Cortex of kidney (tissue), 1 donor: ENCODE data around the gene LIN54.
"Not testable (repeated sequence)": the region's sequence is repeated elsewhere in the genome, so short reads cannot be mapped to it uniquely, and the experiment has no call there.

Experiments used
- DNase-seq: peaks from one replicate; lab custom pipeline; 2025; lab: John Stamatoyannopoulos, UW

Gene LIN54

DNA sequence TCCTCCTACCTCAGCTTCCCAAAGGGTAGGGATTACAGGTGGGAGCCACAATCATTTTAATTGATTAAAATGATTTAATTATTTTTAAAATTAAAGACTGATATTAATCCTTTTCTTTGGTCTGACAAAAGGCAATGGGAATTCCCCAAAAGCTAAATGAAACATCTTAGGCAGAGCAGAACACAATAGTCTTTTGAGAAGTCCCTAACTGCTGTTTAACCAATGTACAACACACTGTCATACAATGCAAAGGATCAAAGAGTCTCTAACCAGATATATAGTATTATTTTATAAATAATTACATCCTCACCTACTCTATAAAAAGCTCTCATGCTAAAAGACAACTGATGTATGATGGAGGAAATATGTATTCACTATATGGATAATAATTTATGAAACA is 63.1 kb downstream of the LIN54 start:
- no peak for DNase-seq

DNA sequence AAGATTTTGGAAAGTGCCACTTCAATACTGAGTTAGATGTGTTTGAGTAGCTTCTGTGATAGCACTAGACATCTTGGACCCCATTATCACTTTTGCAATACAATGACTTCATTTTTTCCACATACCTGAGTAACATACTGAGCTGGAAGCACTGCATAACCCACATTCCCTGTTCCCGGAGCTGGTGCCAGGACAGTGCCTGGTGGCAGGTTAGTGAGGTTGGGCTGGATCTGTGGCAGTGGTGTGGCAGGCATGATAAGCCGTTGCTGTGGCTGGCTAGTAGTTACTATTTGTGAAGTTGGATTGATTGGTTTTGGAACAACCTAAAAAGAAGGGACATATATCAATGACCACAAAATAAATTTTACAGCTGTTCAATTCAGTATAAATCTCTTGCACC is 71.2 kb downstream of the LIN54 start:
- no peak for DNase-seq

DNA sequence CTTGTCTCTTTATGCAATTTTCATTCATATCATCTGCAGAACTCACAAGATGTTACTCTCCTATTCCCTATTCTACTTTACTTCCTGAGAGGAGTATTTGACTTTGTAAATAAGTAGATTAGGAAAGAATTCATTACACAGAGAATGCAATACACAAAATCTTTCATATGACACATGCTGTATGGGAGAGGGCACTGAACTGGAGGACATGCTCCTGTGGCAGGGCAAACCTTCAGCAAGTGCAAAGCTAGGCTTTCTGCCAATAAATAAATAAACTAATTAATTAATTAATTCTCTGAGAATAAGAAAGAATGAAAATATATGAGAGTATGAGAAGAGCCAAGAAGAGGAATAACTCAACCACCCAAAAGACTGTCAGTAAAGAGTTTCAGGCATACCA is 76.2 kb downstream of the LIN54 start:
- DNase-seq, result no peak

DNA sequence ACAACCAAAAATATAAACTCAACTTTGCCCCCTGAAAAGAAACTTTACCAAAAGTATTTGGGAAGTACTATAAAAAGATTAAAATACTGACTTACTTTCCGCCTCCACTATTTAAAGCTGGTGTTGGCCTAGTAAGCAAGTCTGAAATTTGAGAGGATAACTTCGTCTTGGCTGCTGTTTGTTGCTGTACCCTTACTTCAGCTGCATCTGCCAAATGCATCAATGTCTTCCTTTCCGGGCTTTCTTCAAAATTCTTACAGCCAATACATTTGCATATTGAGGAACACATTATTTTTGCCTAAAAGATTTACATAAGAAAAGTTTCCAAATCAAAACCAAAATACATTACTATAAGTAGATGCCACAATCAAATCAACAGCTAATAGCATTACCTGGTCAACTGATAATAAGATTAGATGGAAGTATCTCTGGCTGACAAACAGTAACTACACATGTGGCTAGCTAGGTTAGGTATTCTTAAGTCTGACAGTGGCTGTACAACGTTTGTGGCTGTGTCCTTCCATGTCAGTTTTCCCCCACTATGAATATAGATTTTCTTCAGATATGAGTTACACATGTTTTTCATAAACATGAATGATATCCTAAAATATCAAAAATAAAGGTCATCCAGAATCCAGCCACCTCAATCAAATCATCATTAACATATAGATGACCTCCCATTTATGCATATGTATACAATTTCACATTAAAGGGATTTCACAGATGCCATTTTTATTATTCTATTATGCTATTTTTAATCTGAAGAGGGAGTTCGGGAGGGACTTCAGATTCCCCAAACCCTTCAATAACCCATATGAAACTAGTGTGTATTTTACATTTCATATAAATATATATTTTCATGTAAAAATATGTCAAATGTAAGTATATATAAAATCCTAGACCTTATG is 79.5 kb downstream of the LIN54 start:
- DNase-seq, result no peak

DNA sequence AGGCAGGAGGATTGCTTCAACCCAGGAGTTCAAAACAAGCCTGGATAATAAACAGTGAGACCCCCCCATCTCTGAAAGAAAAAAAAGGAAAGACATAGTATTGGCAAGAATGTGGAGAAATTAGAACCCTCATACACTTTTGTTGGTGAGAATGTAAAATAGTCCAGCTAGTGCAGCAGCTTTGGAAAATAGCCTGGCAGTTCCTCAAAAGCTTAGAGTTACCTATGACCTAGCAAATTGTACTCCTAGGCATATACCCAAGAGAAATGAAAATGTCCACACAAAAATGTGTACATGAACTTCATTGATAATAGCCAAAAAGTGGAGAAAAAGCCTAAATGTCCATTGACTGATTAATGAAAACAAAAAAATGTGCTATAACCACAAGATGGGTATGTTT is 88.8 kb downstream of the LIN54 start:
- no peak for DNase-seq

DNA sequence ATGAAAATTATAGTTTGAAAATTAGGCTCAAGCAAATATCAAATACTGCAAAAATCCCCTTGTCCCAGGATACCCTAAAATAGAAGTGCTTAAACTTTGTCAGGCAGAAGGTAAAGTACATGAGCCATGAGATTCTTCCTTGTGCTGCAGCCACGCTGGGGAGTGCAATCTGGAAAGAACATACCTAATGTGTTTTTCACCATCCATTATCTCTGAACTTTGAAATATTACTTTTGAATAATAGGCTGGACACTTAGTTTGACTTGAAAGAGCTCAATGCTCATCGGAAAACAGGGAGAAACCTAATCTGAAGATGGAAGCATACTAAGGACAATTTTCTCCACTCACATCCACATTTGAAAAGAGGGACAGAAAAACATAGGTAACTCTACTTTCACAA is 91.2 kb downstream of the LIN54 start:
- no peak for DNase-seq

DNA sequence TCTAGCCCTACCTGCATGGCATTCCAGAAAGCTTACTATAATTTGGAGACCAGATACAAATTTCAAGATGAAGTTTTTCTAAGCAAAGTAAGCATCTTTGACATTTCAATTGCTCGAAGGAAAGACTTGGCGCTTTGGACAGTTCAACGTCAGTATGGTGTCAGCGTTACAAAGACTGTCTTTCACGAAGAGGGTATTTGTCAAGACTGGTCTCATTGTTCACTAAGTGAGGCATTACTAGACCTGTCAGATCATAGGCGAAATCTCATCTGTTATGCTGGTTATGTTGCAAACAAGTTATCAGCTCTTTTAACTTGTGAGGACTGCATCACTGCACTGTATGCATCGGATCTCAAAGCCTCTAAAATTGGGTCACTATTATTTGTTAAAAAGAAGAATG is 92.5 kb downstream of the LIN54 start:
- no peak for DNase-seq

DNA sequence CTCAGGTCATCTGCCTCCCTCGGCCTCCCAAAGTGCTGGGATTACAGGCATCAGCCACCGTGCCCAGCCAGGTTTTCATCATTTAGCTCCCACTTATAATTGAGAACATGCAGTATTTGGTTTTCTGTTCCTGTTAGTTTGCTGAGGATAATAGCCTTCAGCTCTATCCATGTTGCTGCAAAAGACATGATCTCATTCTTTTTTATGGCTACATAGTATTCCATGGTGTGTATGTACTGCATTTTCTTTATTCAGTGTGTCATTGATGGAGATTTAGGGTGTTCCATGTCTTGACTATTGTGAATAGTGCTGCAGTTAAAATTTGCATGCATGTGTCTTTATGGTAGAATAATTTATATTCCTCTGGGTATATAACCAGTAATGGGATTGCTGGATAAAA is 96.7 kb downstream of the LIN54 start:
- DNase-seq, result not testable (repeated sequence)

DNA sequence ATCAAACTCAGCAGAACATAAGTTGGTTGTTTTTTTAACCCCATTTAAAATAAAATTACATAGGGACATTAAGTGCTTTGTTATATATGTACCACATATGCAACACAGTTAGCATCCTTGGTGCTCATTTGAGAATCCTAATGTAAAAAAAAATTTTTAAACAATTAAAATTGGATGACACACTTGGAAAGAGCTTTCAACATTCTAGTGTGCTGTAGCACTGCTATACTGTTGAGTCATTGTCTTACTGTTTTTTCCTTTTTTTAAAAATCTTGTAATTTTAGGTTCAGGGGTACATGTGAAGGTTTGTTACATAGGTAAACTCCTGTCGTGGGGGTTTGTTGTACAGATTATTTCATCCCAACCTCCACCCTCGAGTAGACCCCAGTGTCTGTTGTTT is 97.3 kb downstream of the LIN54 start:
- DNase-seq, result no peak

DNA sequence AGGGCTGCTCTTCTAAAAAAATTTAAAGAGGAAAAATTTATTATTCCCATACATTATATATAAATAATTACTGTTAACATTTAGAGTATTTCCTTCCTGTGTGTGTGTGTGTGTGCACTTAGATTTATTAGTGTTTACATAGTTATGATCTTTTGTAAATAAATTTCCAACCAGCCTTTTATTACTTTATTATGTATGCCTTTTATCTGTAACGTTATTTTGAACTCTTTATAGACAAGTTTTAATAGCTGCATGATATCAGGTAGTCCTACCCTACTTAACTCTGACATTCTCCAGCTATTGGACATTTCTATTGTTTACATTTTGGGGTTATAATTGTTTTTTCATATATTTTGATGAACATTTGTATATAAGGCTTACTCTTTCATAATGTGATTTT is 101.3 kb downstream of the LIN54 start:
- DNase-seq, result no peak

DNA sequence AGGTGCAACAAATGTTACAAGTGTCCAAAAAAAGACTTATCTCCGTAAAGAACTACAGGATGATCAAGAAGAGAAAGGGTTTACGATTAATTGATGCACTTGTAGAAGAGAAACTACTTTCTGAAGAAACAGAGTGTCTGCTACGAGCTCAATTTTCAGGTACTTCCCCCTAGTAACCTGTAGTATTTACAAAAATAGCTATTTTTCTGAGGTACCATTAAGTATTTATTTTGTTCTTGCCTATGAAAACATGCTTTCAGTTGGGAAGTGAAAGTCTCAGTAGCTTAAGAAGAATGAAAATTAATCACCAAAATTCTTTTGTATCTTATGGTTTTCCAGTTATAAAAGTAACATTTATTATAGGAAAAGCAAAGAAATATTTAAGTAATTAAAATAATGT is 104.2 kb downstream of the LIN54 start:
- no peak for DNase-seq

DNA sequence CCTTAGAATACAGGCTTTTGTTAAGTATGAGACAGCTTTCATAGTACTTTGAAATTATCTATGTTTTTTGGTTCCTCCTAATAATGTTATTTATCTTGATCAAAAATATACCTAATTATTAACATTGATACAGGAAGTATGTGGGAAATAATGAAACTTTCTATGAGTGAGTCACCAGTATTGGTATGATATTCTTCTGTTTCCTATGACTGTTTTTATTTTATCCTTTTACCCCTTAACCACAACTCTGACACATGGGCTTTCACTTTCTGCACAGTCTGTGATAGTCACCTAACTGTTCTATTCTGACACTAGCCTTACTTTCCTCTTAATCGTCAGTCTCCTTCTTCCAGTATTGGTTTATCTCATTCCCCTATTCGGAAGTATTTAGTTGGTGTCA is 105.4 kb downstream of the LIN54 start:
- DNase-seq, result no peak

DNA sequence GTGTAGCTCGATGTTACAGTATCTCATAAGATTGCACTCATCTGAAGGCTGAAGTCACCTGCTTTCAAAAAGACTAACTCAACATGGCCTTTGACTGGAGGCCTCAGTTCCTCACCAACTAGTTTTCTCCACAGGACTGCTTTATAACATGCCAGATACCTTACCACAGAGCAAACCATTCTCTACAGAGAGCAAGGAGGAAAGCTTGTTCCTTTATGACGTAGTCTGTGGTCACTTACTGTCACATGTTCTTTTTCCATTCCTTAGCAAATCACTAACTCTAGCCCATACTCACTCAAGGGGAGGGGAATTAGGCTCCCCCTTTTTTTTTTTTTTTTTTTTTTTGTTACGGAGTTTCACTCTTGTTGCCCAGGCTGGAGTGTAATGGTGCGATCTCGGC is 106.9 kb downstream of the LIN54 start:
- DNase-seq, result no peak

DNA sequence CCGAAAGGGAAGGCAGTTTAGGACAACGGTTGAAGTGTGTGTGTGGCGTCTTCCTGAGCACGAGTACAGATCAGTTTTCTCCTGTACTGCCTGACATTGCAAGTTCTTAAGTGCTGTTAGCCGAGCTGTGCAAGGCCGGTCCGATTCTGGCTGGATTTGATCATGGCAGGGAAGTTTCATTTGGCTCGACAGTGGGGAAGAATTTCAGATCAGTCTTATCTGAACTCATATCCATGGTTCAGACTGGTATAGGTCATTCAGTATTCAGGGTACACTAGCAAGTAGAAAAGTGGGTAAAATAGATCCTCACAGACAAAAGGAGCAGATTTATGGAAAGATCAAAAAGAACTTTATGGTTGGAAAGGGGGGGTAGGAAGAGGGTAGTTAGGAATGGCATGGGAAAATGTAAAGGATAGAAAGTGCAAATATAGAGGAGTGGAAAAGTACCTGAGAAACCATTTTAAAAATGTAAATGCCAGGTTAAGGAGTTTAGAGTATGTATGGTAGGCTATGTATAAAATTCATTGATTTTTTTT is 109.4 kb downstream of the LIN54 start:
- DNase-seq, result no peak

DNA sequence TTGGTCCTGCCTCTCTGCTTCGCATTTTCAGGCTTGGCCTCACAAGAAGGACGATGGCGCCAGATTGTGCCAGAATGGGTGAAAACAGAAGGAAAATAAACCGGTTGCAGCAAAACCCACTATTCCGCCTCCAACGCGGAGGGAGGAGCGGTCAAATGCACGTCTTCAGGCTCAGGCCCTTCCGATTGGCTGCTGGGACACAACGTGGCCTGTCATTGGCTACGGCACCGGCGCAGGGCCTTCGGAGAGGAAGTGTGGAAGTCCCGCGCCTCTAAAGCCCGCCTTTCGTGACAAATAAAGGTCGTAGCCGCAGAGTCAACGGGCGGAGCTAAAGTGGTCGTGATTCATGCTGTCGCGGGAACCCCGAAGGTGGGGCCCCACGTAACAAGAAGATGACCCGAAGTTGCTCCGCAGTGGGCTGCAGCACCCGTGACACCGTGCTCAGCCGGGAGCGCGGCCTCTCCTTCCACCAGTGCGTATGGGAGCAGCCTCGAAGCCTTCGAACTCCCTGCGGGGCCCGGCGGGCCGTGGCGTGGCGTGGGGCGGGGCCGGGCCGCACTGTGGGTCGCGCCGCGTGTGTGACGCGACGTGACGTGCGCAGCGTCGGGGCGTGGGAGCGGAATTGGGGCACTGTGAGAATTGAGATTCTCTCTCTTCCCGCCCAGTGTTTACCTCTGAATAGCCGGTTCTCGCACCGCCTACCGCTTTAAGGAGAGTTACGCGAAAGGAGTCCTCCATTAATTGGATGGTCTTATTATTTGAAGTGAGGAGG is 110.0 kb downstream of the LIN54 start, which contains the start of gene THAP9:
Gene THAP9 (plus strand): TSS at position 325 of the 772 bp plus-strand sequence. CDS start 68 bp downstream, at position 393.
- peak; percentile 69 for DNase-seq

DNA sequence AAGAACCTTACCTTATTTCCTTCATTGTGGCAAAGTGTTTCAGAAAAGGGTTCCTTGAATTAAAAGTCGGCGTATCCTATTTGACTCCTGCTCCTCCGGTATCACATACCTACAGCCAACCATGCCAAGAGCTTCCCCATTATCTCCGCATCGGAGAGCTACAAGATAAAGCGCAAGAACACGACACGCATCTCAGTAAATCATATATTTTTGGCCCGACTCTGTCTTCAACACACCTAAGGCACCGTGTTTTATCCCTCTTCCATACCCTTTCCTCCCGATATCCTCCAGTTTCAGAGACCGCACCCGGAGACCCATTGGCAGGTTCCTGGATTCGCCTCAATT is 110.6 kb downstream of the LIN54 start:
- DNase-seq, result no peak

DNA sequence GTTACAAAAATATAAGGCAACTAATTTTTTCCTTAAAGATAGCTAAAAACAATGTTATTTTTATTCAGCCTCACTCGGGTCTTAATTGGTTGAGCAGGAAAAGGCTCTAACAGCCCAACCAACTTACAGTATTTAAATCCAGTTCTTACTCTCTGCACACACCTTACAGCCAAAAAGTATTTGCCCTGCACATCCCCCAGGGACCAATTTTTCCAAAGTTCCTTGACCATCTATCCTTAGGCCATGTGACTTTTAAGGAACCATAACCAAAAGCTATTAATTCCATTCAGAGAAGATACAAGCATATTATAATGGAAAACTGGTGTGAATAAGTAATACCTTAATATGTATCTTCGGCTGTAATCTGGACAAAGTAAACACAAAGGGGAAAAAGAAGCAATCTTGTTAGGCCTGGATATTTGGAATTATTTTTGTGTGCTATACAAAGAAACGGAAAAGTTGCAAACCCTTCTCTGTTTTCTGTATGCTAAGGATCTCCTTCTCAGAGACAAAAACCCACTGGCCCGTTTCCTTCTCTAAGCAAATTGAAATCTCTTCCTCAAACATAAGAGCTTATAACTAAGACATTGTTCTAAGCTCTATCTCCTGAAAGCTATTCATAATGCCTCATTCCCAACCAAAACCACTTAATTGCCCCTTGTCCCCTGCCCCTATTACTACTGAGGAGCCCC is 111.1 kb downstream of the LIN54 start:
- no peak for DNase-seq

DNA sequence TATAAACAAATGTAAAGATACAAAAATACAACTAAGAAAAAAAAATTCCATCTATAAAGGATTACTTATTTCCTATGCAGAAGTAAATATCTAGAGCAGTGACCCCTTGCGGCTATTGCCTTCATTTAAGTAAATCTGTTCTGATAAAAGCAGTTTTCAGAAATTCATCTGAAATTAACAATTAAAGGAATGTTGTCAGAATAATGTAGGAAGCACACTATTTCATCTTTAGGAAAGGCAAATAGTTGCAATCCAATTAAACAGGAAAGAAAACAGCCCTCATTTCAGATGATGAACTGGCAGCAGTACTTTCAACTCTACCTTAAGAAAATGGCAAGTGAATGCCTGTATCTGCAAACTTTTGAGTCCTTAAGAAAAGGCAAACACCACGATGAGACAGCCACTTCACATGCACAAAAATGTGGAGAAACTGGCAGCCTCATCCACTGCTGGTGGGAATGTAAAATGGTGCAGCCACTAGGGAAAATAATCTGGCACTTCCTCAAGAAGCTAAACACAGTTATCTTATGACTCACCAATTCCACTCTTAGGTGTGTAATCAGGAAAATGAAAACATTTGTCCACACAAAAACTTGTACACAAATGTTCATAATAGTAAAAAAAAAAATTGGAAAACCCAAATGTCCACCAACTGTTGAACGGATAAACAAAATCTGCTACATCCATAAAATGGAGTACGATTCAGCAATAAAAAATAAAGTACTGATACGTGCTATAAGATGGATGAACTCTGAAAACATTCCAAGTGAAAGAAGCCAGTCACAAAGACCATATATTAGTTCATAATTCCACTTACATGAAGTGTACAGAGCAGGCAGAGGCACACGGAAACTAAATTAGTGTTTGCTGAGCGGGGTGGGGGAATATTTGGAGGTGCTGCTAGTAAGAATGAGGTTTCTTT is 112.0 kb downstream of the LIN54 start:
- DNase-seq, result no peak

DNA sequence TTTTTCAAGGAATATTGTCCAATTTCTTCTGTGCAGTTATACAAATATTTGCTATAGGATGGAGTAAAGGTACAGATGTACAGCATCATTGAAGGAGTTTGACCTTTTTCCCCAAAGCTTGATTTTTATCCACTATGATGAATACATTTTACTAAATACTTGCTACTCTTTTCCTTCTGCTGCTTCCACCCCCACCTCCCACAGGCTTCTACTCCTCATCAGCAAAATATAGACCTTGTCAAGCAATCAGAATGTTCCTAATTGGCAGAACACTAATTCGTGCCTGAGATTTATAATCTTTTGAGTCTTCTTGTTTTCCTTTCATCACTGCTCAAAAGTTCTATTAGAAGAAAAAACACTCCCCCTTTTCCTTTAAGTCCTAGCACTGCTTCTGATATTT is 113.9 kb downstream of the LIN54 start:
- DNase-seq, result no peak

DNA sequence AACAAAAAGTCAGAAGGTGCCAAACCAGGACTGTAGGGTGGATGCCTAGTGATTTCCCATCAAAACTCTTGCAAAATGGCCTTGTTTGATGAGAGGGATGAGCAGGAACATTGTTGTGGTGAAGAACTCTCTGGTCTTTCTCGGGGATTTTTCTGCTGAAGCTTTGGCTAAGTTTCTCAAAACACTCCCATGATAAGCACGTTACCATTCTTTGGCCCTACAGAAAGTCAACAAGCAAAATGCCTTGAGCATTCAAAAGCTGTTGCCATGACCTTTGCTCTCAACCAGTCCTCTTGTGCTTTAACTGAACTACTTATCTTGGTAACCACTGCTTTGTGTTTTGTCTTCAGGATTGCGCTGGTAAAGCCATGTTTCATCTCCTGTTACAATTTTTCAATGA is 116.7 kb downstream of the LIN54 start:
- no peak for DNase-seq

DNA sequence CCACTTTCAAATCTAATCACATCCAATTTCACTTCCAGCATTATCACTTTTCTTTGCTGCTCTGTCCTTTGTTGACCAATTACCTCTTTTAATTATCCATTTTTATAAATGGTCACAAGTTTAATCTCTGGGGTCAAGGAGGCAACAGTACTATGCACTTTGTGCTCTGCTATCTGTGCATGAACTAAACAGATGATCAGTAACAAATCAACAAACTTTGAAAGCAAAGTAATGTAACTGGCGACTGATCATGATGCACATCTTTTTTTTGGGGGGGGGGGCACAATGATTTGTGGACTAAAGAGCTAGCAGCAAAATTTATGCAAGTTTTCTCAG is 118.2 kb downstream of the LIN54 start:
- no peak for DNase-seq
